Spinal cord (tissue), 10 donors: ENCODE results near the gene PSMB4. TPM values are rescaled to one million over a fixed set of nuclear protein-coding genes. Genes with fewer than 3 reads are reported as not detected.
"Not testable (repeated sequence)": the region's sequence is repeated elsewhere in the genome, so short reads cannot be mapped to it uniquely, and the experiment has no call there.

ENCODE experiments used
- DNase-seq, 6 donors: peaks; one replicate each; pipeline versions ENCODE4 v3.0.0 to v3.0.0-alpha.2; 2013 to 2015; ENCODE audit warnings: low spot score in 6 of 6, low read depth in 4 of 6
- H3K27ac ChIP-seq: one replicate; pipeline ENCODE4 v1.5.1; 2013; ENCODE audit warnings: low read depth, low read length, control low read depth
- H3K27me3 ChIP-seq: one replicate; pipeline ENCODE4 v1.6.1; 2013; ENCODE audit warnings: low read length; ENCODE audit not compliant: control insufficient read depth, insufficient read depth
- H3K36me3 ChIP-seq: one replicate; pipeline ENCODE4 v1.6.1; 2013; ENCODE audit warnings: low read length; ENCODE audit not compliant: control insufficient read depth, insufficient read depth
- H3K4me1 ChIP-seq: one replicate; pipeline ENCODE4 v1.6.1; 2013; ENCODE audit warnings: low read length; ENCODE audit not compliant: control insufficient read depth, insufficient read depth
- H3K4me3 ChIP-seq: one replicate; pipeline ENCODE4 v1.5.1; 2013; ENCODE audit warnings: low read depth, low read length, control low read depth
- H3K9me3 ChIP-seq: one replicate; pipeline ENCODE4 v1.6.1; 2013; ENCODE audit warnings: low read length; ENCODE audit not compliant: control insufficient read depth, insufficient read depth
- WGBS: methylation state at CpG from one replicate; pipeline ENCODE4 v1.1.5; 2013; ENCODE audit warnings: missing lambda C conversion rate; ENCODE audit not compliant: insufficient coverage; 5-methylcytosine and 5-hydroxymethylcytosine counted together
- long read RNA-seq, 4 donors: transcript quantifications; one replicate each; lab custom pipeline, GENCODE V29; 2026
- polyA plus RNA-seq, 2 donors: library from polyadenylated mRNA; unstranded; fragments of 120-200 nt; gene quantifications; one replicate each; pipeline ENCODE4 v1.2.1, GENCODE V29; 2013; ENCODE audit not compliant: insufficient read length in 2 of 2
- total RNA-seq, 2 donors: library from RNA; depleted of rRNA in 1 of 2; stranded (reverse); fragments of 120-200 nt in 1 of 2; fragments of >200 nt in 1 of 2; gene quantifications; one replicate each; pipeline versions ENCODE4 v1.2.3 to v1.2.4, GENCODE V29; 2013 to 2014
- donor health status: healthy.

The PSMB4 gene
- total RNA-seq (100 to 1,000 TPM; 247 to 298 TPM), polyA plus RNA-seq (100 to 1,000 TPM; 274 to 285 TPM)
- long read RNA-seq, donor 1, transcript PSMB4-202 (3 exons, 665 nt) = minor isoform, 21 of 467 reads
- long read RNA-seq, donor 1, transcript PSMB4-204 (2 exons, 2,067 nt) = minor isoform, 20 of 467 reads
- long read RNA-seq, donor 1, transcript PSMB4-201 (7 exons, 964 nt) = major isoform, 167 of 467 reads
- long read RNA-seq, donor 1, transcript PSMB4-206 (3 exons, 986 nt) = minor isoform, 11 of 467 reads
- long read RNA-seq, donor 1, partial matches to known transcripts = 225 of 467 reads
- long read RNA-seq, donor 1, other reads (novel, unspliced or antisense) = 20 of 467 reads
- long read RNA-seq, donor 2, transcript PSMB4-201 (7 exons, 964 nt) = major isoform, 35 of 56 reads
- long read RNA-seq, donor 2, partial matches to known transcripts = 12 of 56 reads
- long read RNA-seq, donor 2, other reads (novel, unspliced or antisense) = 0 of 56 reads
- long read RNA-seq, donor 3, transcript PSMB4-204 (2 exons, 2,067 nt) = minor isoform, 6 of 78 reads
- long read RNA-seq, donor 3, transcript PSMB4-202 (3 exons, 665 nt) = minor isoform, 5 of 78 reads
- long read RNA-seq, donor 3, transcript PSMB4-201 (7 exons, 964 nt) = major isoform, 34 of 78 reads
- long read RNA-seq, donor 3, partial matches to known transcripts = 29 of 78 reads
- long read RNA-seq, donor 3, other reads (novel, unspliced or antisense) = 0 of 78 reads
- long read RNA-seq, donor 4, transcript PSMB4-202 (3 exons, 665 nt) = minor isoform, 24 of 630 reads
- long read RNA-seq, donor 4, transcript PSMB4-201 (7 exons, 964 nt) = major isoform, 262 of 630 reads
- long read RNA-seq, donor 4, transcript PSMB4-206 (3 exons, 986 nt) = minor isoform, 24 of 630 reads
- long read RNA-seq, donor 4, transcript PSMB4-204 (2 exons, 2,067 nt) = minor isoform, 38 of 630 reads
- long read RNA-seq, donor 4, partial matches to known transcripts = 243 of 630 reads
- long read RNA-seq, donor 4, other reads (novel, unspliced or antisense) = 26 of 630 reads

DNA sequence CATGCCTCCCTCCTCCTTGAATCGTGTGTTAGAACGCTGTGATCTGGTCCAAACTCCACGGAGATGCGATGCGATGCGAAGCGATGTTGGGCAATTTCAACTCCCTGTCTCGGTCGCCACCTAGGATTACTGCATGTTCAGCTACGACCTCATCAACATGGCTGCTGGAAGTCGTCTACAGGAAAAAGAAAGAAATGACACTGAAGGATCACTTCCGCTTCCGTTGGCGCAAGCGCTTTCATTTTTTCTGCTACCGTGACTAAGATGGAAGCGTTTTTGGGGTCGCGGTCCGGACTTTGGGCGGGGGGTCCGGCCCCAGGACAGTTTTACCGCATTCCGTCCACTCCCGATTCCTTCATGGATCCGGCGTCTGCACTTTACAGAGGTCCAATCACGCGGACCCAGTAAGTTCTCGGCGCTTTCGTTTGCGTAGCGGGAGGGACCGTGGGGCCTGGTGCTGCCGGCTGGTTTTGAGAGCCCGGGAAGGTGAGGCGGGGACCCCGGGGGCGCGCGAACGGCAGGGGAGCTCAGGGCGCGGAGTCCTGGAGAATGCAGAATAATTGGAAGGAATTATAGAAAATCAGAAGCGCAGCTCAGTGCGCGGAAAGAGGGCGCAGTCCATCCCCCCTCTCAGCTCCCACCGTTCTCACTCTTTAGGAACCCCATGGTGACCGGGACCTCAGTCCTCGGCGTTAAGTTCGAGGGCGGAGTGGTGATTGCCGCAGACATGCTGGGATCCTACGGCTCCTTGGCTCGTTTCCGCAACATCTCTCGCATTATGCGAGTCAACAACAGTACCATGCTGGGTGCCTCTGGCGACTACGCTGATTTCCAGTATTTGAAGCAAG, at the start of gene PSMB4:
PSMB4 (plus strand) TSS at position 250 of the 848 bp plus-strand sequence; CDS start at position 265, 15 bp downstream.
- no peaks in the 10 kb centered on the region for H3K9me3 ChIP-seq
- WGBS = under 1% methylated on average over 51 of the region's 63 CpGs
- peak within 1 kb of the TSS; percentile 73 for H3K4me3 ChIP-seq
- DNase-seq = peak; percentile 85 to 98 (median 90)
- H3K4me1 ChIP-seq = peaks cover 20% of the 10 kb centered on the region
- peaks cover 23% of the 10 kb centered on the region for H3K36me3 ChIP-seq
- H3K27me3 ChIP-seq = no peaks in the 10 kb centered on the region
- H3K27ac ChIP-seq = peak within 1 kb of the TSS; percentile 85

DNA sequence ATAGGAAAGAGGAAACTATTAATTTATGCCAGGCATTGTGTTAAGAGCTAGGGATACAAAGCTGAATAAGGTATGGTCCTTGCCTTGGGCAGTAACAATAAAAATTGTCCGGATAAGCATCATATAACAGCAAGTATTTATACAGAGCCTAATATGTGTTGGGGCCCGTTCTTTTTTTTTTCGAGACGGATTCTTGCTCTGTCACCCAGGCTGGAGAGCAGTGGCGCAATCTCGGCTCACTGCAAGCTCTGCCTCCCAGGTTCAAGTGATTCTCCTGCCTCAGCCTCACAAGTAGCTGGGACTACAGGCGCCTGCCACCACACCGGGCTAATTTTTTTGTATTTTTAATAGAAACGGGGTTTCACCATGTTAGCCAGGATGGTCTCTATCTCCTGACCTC, 49.0 kb upstream of the PSMB4 start:
- not testable (repeated sequence) for H3K27me3 ChIP-seq, DNase-seq, H3K4me3 ChIP-seq, H3K9me3 ChIP-seq, H3K27ac ChIP-seq, H3K36me3 ChIP-seq
- H3K4me1 ChIP-seq = peaks cover 12% of the 10 kb centered on the region
- 92% methylated on average over 2 of the region's 9 CpGs for WGBS

DNA sequence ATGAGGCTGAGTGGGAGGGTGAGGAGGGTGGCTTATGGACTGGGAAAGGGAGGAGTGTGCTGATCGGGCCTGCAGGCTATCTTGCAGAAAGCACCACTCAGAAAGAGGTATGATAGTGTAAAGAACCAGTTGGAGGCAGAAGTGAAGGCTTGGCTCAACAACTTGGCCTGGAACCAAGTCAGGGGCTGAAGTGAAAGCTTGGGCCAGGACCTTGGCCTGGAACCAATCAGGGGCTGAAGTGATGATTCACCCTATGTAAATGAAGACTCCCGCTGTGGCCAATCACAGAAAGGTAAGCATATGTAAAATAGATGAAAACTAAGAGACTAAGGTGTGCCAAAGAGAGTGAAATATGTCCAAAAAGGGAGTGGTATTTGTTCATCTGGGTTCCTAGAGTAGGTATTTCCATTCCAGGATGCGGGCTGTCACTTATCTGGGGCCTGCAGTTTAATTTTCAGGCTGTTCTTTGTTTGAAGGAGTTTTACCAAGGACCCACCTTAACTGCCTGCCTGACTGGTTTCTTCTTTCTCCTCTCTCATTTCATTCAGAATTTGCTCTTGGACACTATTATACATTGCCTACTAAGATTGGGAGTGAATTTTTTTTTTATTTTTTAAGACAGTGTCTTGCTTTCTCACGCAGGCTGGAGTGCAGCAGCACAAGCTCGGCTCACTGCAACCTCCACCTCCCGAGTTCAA, 47.2 kb upstream of the PSMB4 start:
- H3K9me3 ChIP-seq = no peaks in the 10 kb centered on the region
- no peak for DNase-seq
- 94% methylated on average over 4 of the region's 6 CpGs for WGBS
- no peaks in the 10 kb centered on the region for H3K27me3 ChIP-seq
- no peak overlapping the region for H3K4me3 ChIP-seq
- peaks cover 4% of the 10 kb centered on the region for H3K4me1 ChIP-seq
- H3K27ac ChIP-seq = no peak overlapping the region
- no peaks in the 10 kb centered on the region for H3K36me3 ChIP-seq

DNA sequence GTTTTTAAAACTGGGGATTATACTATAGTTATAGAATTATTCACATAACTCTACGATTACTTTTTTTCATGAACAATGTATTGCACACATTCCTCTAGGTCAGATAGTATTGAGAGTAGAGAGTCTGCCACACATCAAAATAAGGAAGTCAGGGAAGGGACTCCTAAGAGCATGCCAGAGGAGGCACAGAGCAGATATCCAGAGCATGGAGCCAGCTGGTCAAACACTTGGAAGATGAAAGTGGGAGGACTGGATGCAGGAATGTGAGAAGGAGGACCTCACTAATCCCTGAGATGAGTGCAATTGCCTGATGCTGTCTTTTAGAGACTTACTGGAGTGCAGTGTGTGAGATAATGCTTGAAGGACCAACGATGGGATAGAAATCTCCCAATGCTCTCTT, 42.7 kb upstream of the PSMB4 start:
- no peak overlapping the region for H3K4me3 ChIP-seq
- no peaks in the 10 kb centered on the region for H3K36me3 ChIP-seq
- H3K9me3 ChIP-seq = no peaks in the 10 kb centered on the region
- H3K4me1 ChIP-seq = no peaks in the 10 kb centered on the region
- WGBS = no CpG with 5 or more reads among the region's 2 CpGs
- no peaks in the 10 kb centered on the region for H3K27me3 ChIP-seq
- no peak for DNase-seq
- no peak overlapping the region for H3K27ac ChIP-seq

DNA sequence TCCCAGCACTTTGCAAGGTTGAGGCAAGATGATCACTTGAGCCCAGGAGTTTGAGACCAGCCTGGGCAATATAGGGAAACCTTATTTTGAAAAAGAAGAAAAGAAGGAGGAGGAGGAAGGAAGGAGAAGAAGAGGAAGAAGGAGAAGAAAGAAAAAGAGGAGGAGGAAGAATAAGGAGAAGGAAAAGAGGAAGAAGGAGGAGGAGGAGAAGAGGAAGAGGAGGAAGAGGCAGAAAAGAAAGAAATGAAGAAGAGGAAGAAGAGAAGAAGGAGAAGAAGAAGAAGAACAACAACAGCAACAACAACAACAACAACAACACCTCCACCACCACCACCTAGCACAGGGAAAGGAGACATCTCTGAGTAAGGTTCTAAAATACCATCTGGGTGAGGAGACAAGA, 37.5 kb upstream of the PSMB4 start:
- no peak for DNase-seq
- Histone ChIP-seq H3K36me3 (peaks cover 5% of the 10 kb centered on the region), H3K9me3 (peaks cover 6% of the 10 kb centered on the region), H3K27me3 (no peaks in the 10 kb centered on the region), H3K4me3 (no peak overlapping the region), H3K4me1 (no peaks in the 10 kb centered on the region), H3K27ac (no peak overlapping the region)

DNA sequence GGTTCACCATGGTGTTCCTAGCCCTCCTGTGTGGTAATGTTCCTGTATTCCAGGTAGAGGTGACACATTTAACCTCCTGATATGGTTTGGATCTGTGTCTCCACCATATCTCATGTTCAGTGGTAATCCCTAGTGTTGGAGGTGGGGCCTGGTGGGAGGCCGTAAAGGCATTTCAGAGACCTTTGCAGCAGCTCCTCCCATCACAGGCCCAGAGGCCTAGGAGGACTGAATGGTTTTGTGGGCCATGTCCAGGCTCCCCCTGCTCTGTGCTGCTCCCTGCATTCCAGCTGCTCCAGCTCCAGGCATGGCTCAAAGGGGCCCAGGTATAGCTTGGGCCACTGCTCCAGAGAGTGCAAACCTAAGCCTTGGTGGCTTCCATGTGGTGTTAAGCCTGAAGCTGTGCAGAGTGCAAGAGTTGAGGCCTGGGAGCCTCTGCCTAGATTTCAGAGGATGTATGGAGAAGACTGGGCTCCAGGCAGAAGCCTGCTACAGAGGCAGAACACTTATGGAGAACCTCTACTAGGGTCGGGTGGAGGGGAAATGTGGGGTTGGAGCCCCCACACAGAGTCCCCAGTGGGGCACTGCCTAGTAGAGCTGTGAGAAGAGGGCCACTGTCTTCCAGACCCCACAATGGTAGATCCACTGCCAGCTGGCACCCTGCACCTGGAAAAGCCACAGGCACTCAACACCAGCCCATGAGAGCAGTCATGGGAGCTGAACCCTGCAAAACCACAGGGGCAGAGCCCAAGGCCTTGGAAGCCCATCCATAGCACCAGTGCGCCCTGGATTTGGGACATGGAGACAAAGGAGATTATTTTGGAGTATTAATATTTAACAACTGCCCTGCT, 36.8 kb upstream of the PSMB4 start:
- 92% methylated on average over 2 of the region's 3 CpGs for WGBS
- H3K27ac ChIP-seq = no peak overlapping the region
- peaks cover 5% of the 10 kb centered on the region for H3K36me3 ChIP-seq
- no peaks in the 10 kb centered on the region for H3K4me1 ChIP-seq
- H3K27me3 ChIP-seq = no peaks in the 10 kb centered on the region
- DNase-seq = no peak
- no peak overlapping the region for H3K4me3 ChIP-seq
- peaks cover 6% of the 10 kb centered on the region for H3K9me3 ChIP-seq

DNA sequence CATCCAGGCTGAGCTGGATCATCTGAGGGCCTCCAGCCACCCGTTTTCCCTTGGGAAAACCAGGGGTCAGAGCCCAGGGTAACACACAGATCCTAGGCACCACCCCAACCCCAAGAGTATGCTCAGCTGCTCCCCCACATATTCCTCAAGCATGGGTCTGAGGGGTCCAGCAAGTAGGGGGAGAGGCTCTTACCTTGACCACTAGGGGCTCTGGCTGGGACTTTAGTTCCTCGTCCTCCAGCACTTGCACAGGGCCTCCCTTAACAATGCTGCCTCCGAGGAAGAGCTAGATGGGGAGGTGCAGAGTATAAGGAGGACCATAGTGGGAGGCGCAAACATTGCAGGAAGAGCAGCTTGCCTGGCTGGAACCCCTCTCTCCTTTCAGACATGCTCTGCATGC, 34.4 kb upstream of the PSMB4 start:
- Histone ChIP-seq H3K36me3 (peaks cover 15% of the 10 kb centered on the region), H3K4me1 (peaks cover 5% of the 10 kb centered on the region), H3K27ac (no peak overlapping the region), H3K9me3 (peaks cover 6% of the 10 kb centered on the region), H3K4me3 (no peak overlapping the region), H3K27me3 (no peaks in the 10 kb centered on the region)
- 84% methylated on average over 2 of the region's 4 CpGs for WGBS
- no peak for DNase-seq

DNA sequence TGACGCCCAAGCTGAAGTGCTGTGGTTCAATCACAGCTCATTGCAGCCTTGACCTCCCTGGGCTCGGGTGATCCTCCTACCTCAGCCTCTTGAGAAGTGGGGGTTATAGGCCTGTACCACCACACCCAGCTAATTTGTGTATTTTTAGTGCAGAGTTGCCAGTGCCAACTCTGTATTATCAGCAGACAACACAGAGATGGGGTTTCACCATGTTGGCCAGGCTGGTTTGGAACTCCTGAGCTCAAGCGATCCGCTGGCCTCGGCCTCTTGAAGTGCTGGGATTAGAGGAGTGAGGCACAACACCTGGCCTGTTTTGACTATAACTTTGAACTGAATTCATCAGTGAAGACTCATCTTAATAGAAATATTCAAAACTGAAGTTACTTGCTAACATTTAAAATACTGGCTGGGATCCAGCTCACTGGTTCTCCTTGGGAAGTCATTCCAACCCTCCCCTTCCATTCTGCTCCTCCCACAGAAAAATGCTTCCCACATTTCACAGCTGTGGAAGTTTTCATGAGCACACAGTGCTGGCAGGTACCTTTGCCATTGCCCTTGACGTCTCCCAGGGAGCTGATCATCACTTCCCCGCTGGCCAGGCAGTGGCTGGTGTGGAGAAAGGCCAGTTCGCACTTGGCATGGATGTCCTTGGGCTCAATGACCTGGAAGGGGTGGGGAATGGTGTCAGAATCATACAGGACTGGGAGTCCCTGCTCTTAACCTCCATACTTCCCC, 31.5 kb upstream of the PSMB4 start:
- Histone ChIP-seq H3K27me3 (no peaks in the 10 kb centered on the region), H3K27ac (no peak overlapping the region), H3K4me3 (no peak overlapping the region), H3K36me3 (peaks cover 15% of the 10 kb centered on the region), H3K9me3 (peaks cover 1% of the 10 kb centered on the region), H3K4me1 (peaks cover 32% of the 10 kb centered on the region)
- no peak for DNase-seq
- 95% methylated on average over 4 of the region's 8 CpGs for WGBS
